ENCODE measurements around the gene NPVF.

The NPVF gene

GRCh38 chr7:25223206-25223605 is 5.1 kb downstream of the NPVF start:
- DNase-seq = no peak

- no peak for DNase-seq
Measured at GRCh38 chr7:25222666-25223065, 5.6 kb downstream of the NPVF start.

- DNase-seq = no peak
Measured at GRCh38 chr7:25221009-25221408, 7.3 kb downstream of the NPVF start.

- DNase-seq = no peak
Measured at GRCh38 chr7:25218191-25218590, 10.1 kb downstream of the NPVF start.

- peak; percentile 38 for DNase-seq
Measured at GRCh38 chr7:25216837-25217236, 11.4 kb downstream of the NPVF start.

DNA sequence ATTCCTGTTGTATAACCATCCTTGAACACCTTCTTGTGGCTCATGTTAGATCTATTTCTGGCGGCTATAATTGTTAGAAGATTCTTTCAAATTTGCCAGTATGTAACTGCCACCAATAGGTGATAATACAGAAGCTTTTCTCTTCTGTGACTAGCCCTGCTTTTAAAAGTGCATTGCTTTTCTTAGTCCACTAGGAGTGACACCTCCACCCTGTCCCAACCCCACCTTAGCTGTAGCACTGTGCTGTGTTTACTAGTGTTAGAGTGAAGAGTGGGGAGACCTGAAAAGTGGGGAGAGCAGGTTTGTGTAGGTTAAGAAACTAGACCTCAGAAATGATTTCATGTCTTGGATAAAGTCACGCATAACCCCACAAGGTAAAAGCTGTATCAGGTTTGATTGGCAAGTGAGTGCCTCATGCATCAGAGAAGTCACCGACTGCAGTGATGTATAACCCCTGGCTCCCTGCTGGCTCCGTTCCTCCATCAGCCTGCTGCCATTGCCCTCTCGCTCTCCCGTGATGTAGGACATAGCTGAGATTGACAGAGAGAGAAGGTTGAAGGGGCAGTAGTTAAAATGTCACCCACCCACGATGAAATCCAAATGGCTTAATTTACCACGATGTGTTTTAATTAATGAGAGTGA is 12.5 kb downstream of the NPVF start:
- no peak for DNase-seq

- no peak for DNase-seq
Measured at GRCh38 chr7:25208525-25209221, 19.6 kb downstream of the NPVF start.

DNA sequence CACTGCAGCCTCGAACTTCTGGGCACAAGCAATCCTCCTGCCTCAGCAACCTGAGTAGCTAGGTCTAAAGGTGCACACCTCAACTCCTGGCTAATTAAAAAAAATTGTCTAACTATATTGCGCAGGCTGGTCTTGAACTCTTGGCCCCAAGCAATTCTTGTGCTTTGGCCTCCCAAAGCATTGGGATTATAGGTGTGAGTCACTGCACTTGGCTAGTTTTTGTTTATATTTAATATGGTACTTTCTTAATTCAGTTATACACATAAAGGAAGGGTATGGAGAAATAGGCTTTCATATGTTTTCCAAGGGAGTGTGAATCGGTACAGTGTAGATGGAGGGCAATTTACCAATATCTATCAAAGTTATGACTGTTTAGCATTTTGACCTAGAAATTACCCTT is 20.4 kb downstream of the NPVF start:
- DNase-seq = no peak

GRCh38 chr7:25206765-25207164 is 21.5 kb downstream of the NPVF start:
- DNase-seq = no peak

DNA sequence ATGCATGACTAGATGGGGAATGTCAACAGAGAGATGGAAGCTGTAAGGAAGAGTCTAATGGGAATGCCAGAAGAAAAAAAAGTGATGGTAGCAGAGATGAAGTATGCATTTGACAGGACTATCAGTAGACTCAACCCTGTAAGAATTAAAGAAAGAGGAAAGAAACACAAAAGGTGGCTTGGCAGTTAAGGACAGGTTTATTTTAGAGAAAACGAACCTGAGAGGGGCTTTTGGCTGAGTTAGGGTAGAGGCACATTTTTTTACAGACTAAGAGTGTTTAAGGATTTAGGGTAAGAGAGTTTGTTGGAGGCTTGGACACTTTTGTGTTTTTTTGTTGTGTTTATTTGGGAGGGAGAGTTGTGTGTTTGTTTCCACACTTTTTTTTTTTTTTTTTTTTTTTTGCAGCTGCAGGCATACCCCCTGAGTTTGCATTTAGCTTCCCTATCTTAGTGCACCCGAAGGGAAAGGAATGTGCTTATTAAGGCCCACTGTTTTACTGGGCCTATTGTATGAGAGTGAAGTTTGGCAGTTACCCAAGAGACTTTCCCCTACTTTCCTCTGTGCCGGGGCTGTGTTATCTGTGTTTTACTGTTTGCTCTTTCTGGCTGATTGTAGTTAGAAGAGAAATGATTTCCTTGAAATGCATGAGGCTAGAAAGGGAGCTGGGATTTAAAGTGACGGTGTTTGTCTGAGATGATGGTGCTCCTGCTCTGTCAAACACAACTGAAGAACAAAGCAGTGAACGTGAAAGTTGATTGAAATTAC is 32.0 kb downstream of the NPVF start:
- DNase-seq = no peak

DNA sequence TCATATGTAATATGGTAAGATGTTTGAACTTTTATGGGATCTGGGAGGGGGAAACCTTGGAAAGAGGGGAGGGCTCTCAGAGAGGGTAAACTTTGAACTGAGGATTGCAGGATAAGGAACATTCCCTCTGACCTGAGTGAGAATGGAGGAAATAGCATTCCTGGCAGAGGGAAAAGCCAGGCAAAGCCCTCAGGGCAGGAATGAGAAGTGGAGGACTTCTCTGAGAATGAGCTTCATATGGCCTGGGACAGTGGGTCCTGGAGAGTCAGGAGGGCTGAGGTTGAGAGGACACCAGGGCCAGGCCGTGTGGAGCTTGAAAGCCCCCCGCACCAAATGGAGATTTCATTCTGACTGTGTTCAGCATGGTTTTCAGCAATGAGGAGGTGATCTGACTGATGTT is 34.2 kb downstream of the NPVF start:
- no peak for DNase-seq

DNA sequence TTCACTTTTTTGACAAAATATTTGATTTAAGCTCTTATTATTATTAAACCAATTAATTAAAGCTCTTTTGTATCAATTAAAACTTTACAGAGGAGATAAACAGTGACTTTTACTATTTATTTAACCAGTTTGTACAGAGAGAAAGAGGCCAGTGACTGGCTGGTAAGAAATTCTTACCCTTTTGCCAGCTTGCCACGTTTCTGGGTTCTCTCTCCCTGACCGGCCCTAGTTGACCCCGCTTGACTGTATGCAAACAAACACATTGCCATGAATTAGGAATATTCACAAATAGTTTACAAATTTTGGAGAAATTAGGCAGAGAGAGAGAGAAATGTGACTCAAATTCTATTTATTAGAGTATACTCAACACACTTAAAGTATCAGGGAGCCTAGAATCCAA is 36.2 kb downstream of the NPVF start:
- DNase-seq = no peak

DNA sequence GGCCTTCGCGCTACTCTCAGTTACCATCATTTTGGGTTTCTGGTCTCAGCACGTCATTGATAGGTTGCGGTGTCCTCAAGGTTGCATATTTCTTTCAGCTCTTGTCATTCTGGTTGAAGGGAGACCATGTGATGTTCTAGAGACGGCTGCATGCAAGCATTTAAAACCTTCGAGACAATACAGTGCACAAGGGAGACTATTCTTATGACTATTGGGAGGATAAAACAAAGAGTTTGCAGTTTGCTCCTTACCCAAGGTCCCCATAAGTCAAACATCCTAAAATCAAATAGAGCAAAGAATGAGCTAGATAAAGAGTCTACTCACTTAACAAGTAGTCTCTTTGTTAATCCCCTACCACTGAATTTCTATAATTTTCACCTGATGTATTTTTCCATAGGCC is 39.1 kb downstream of the NPVF start:
- no peak for DNase-seq

GRCh38 chr7:25187932-25188331 is 40.4 kb downstream of the NPVF start:
- no peak for DNase-seq

- DNase-seq = no peak
Measured at GRCh38 chr7:25186436-25186835, 41.9 kb downstream of the NPVF start.

DNA sequence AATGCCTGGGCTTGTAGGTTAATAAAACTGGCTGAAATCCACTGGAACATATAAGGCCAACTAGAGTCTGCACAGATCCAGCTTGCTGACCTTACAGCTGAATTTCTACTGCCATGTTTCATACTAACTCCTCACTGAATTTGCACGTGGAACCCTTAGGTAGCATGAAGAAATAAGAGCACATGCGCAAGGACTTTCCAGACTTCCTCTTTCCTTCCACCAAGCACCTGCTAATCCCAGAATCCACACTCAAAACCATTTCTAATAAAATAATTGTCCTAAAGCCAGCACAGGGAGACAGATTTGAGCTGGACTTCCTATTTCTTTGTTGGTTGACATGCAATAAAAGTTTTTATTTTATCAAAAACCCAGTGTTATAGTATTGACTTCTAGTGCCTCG is 46.8 kb downstream of the NPVF start:
- no peak for DNase-seq

DNA sequence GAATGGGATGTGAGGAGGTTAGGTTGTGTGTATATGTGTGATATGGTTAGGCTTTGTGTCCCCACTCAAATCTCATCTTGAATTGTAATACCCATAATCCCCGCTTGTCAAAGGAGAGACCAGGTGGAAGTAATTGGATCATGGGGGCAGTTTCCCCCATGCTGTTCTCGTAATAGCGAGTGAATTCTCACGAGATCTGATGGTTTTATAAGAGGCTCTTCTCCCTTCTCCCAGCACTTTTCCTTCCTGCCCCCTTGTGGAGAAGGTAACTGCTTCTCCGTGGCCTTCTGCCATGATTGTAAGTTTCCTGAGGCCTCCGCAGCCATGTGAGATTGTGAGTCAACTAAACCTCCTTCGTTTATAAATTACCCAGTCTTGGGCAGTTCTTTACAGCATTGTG is 47.3 kb downstream of the NPVF start:
- DNase-seq = no peak

DNA sequence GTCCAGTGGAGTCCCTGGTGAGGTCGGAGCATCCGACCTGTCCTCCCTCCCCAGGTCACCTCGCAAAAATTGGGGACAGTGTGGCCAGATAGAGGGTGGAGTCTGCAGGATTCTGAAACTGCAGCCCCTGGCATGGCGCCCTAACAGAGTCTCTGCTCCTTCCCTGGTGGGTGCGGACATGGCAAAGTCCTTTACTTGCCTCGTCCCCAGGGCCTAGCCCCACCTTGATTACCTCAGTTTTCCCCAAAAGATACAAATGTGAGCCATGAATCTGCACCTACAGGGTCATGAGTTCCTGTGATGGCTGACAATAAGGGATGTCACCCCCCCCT is 47.7 kb downstream of the NPVF start:
- DNase-seq = no peak

DNA sequence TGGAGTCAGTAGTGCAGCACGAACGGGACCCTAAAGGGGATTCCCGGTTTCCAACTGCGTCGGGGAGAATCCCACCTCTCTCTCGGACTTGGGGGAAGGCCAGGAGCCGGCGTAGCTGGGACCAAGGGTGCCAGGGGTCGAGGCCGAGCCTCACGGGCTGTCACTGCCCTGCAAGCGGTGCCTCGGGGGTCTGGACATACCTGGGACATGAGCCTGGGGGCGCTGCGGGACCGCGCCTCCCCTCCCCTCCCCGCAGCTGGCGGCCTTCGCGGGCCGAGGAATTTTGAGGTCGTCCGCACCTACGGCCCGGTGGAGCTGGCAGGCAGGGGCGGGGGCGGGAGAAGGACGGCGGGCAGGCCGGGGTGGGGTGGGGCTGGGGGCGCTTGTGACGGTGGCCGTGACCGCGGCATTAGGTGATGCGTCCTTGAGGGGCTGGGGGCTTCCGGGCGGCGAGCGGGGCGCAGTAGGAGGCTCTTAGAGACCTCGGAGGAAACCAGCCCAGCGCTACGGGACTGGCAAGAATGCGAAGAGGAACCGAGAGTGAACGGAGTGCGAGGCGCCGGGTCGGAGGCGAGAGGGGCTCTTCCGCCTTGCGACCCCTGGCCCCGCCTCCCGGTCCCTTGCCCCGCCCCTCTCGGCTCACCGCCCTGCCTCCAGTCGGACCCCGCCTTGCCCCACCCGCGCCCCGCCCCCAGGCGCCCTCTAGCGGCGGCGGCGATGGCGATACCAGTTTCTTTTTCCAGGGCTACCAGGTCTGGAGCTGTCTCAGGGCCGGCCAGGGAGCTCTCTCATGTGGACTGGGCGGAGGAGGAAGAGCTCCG is 48.3 kb downstream of the NPVF start:
- DNase-seq = peak; percentile 97

DNA sequence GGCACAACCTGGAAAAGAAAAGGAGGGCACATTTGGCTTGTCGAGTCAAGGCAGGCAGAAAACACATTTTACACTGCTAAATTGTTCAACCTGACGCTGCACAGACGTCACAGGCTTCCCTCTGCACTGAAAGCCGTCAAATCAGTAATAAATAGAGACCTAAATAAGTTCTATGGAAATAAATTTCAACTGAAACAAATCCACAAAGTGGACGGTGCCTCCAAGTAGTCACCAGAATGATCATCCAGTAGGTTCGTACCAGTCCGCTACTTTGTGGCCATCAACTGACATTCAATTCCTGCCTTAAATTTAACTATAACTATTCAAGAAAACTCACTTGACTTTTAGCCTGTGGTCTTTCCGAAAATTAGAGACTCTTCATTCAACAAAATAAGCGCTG is 49.0 kb downstream of the NPVF start:
- no peak for DNase-seq
